ENCODE results near the gene ATP10A. TPM values are rescaled to one million over a fixed set of nuclear protein-coding genes. Genes with fewer than 3 reads are reported as not detected.

ATP10A gene
- total and polyA plus RNA-seq, 2 experiments from 2014 or later: 0.75 to 0.77 TPM

GRCh38 chr15:25677719-25678499 is 185.2 kb downstream of the ATP10A start:
- H3K9me3 ChIP-seq (ENCODE audit: low read depth): no peaks in the 10 kb centered on the region
- H3K4me2 ChIP-seq: no peak overlapping the region
- 69% methylated on average over 9 of the region's 9 CpGs for WGBS (ENCODE audit: low lambda C conversion rate, missing lambda C conversion rate)
- no peaks in the 10 kb centered on the region for H4K20me1 ChIP-seq (ENCODE audit: insufficient read depth, poor library complexity, severe bottlenecking)
- H2AFZ ChIP-seq: no peak overlapping the region
- H3K27ac ChIP-seq: no peak overlapping the region
- no peaks in the 10 kb centered on the region for H3K9me2 ChIP-seq (replicated peaks; ENCODE audit: insufficient read depth)
- TF ChIP-seq EZH2phosphoT487 (IDR thresholded peaks at IDR 0.05; ENCODE audit: low read depth, severe bottlenecking, unreplicated experiment) (no peak), CTCF (IDR thresholded peaks at IDR 0.05; ENCODE audit: poor library complexity) (no peak), EZH2 (IDR thresholded peaks at IDR 0.05; ENCODE audit: borderline replicate concordance) (no peak)
- H3K36me3 ChIP-seq (replicated peaks; ENCODE audit: insufficient read depth, low read depth): no peaks in the 10 kb centered on the region
- H3K27me3 ChIP-seq: no peaks in the 10 kb centered on the region
- H3K4me1 ChIP-seq (ENCODE audit: insufficient read depth): no peaks in the 10 kb centered on the region
- no peak overlapping the region for H3K4me3 ChIP-seq
- no peak for DNase-seq (ENCODE audit: low spot score)
- H3K79me2 ChIP-seq: no peaks in the 10 kb centered on the region

- H3K4me2 ChIP-seq: no peak overlapping the region
- no peaks in the 10 kb centered on the region for H3K27me3 ChIP-seq
- no peaks in the 10 kb centered on the region for H3K36me3 ChIP-seq (replicated peaks; ENCODE audit: insufficient read depth, low read depth)
- no peak for DNase-seq (ENCODE audit: low spot score)
- no peak overlapping the region for H3K27ac ChIP-seq
- TF ChIP-seq CTCF (IDR thresholded peaks at IDR 0.05; ENCODE audit: poor library complexity) (no peak), EZH2 (IDR thresholded peaks at IDR 0.05; ENCODE audit: borderline replicate concordance) (no peak), EZH2phosphoT487 (IDR thresholded peaks at IDR 0.05; ENCODE audit: low read depth, severe bottlenecking, unreplicated experiment) (no peak)
- 95% methylated on average over 8 of the region's 8 CpGs for WGBS (ENCODE audit: low lambda C conversion rate, missing lambda C conversion rate)
- H3K9me3 ChIP-seq (ENCODE audit: low read depth): no peaks in the 10 kb centered on the region
- no peaks in the 10 kb centered on the region for H3K79me2 ChIP-seq
- no peak overlapping the region for H3K4me3 ChIP-seq
- H2AFZ ChIP-seq: no peak overlapping the region
- no peaks in the 10 kb centered on the region for H4K20me1 ChIP-seq (ENCODE audit: insufficient read depth, poor library complexity, severe bottlenecking)
- no peaks in the 10 kb centered on the region for H3K9me2 ChIP-seq (replicated peaks; ENCODE audit: insufficient read depth)
- H3K4me1 ChIP-seq (ENCODE audit: insufficient read depth): peaks cover 6% of the 10 kb centered on the region
Measured at GRCh38 chr15:25676070-25676469, 187.1 kb downstream of the ATP10A start.

- 83% methylated on average over 8 of the region's 8 CpGs for WGBS (ENCODE audit: low lambda C conversion rate, missing lambda C conversion rate)
Measured at GRCh38 chr15:25675396-25675795, 187.7 kb downstream of the ATP10A start.

More at GRCh38 chr15:25675396-25675795, 187.7 kb downstream of the ATP10A start:
- H3K79me2 ChIP-seq: no peaks in the 10 kb centered on the region
- H3K4me2 ChIP-seq: no peak overlapping the region
- H3K9me2 ChIP-seq (replicated peaks; ENCODE audit: insufficient read depth): no peaks in the 10 kb centered on the region
- no peaks in the 10 kb centered on the region for H3K36me3 ChIP-seq (replicated peaks; ENCODE audit: insufficient read depth, low read depth)
- no peaks in the 10 kb centered on the region for H3K9me3 ChIP-seq (ENCODE audit: low read depth)
- no peak overlapping the region for H3K27ac ChIP-seq
- no peaks in the 10 kb centered on the region for H4K20me1 ChIP-seq (ENCODE audit: insufficient read depth, poor library complexity, severe bottlenecking)
- TF ChIP-seq EZH2 (IDR thresholded peaks at IDR 0.05; ENCODE audit: borderline replicate concordance) (no peak), EZH2phosphoT487 (IDR thresholded peaks at IDR 0.05; ENCODE audit: low read depth, severe bottlenecking, unreplicated experiment) (no peak), CTCF (IDR thresholded peaks at IDR 0.05; ENCODE audit: poor library complexity) (no peak)
- no peaks in the 10 kb centered on the region for H3K27me3 ChIP-seq
- peaks cover 13% of the 10 kb centered on the region for H3K4me1 ChIP-seq (ENCODE audit: insufficient read depth)
- no peak overlapping the region for H3K4me3 ChIP-seq
- no peak overlapping the region for H2AFZ ChIP-seq
- no peak for DNase-seq (ENCODE audit: low spot score)
